GM18498 (cell line): ENCODE results near the gene OBSCN.

ENCODE experiments used
- ATAC-seq: cut with Tn5 transposase; IDR thresholded peaks from one replicate; pipeline ENCODE4 v1.9.1; 2021; ENCODE audit warnings: mild to moderate bottlenecking, moderate library complexity; ENCODE audit not compliant: unreplicated experiment

The OBSCN gene

GRCh38 chr1:228408869-228409805 lies 201.3 kb downstream of the OBSCN start:
- no peak for ATAC-seq

DNA sequence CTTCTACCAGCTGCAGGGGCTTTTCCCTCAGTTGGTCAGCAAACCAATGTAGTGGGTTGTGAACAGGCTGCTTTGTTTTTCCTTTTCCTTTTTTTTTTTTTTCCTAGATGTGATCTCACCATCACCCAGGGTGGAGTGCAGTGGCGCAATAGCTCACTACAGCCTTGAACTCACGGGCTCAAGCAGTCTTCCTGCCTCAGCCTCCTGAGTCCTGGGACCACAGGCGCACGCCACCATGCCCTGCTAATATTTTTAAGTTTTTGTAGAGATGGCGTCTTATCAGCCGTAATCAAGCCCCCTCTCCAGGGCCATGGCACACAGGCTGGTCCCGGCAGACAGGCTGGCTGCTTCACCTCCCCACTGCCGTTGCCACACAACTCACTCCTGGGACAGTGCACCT lies 202.2 kb downstream of the OBSCN start:
- ATAC-seq = no peak

- ATAC-seq = no peak
These were observed 202.8 kb downstream of the OBSCN start for GRCh38 chr1:228410671-228411070.

GRCh38 chr1:228411121-228411520 lies 203.3 kb downstream of the OBSCN start:
- ATAC-seq = no peak

DNA sequence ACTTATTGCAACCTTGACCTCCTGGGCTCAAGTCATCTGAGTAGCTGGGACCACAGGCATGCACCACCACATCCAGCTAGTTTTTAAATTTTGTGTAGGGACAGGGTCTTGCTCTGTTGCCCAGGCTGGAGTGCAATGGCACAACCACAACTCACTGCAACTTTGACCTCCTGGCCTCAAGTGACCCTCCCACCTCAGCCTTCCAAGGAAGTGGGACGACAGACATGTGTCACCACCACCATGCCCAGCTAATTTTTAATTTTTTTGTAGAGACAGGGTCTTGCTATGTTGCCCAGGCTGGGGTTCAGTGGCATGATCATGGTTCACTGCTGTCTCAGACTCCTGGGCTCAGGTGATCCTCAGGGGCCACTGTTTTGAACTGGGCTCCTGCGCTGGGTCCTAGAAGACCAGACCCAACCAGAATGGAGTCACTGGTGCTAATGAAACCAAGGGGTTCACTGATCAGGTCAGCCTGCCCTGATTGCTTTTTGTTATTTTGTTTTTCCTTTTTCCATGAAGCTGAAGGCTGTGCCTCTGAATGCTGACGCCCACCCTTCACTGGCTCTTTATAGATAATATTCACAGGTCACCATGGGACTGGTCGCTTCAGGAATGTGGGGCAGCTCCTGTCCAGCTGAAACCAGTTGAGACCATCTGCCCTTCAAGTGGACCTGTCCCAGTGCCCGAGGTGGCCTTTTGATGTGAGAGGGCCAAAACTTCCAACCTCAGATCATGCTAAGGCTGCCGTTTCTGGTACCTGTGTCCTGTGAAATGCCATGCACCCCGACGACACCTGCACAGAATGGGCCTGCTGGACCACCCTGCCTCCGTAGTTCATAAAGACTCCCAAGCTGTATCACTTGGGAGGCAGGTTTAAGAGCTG lies 203.9 kb downstream of the OBSCN start:
- no peak for ATAC-seq

GRCh38 chr1:228413241-228414010 lies 205.6 kb downstream of the OBSCN start:
- no peak for ATAC-seq

DNA sequence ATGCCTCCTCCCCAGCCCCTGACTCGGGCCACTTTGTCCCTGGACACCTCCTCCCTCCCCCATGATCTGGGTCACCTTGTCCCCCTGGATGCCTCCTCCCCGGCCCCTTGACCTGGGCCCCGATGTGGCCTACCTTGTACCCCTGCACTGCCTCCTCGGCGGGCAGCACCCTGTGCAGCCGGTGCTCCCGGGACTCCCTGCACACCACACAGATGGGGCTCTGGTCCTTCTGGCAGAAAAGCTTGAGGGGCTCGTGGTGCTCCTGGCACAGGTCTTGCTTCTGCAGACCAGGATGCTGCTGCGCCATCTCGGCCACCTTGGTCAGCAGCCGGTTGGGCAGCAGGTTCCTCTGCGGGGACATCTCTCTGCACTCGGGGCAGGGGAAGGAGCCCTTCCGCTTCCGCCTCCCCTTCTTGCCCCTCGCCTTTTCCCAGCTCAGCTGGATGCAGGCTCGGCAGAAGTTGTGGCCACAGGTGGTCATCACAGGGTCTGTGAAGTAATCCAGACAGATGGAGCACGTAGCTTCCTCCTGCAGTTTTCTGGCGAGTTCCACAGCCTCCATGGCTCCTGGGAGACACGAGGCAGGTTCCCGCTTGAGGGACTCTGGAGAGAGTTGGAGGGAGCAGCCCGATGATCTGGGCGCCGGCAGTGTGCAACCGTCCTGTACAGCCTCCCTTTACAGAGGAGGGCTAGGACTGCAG lies 206.8 kb downstream of the OBSCN start:
- ATAC-seq = no peak

- ATAC-seq = no peak
These were observed 207.4 kb downstream of the OBSCN start for GRCh38 chr1:228415221-228415620.

DNA sequence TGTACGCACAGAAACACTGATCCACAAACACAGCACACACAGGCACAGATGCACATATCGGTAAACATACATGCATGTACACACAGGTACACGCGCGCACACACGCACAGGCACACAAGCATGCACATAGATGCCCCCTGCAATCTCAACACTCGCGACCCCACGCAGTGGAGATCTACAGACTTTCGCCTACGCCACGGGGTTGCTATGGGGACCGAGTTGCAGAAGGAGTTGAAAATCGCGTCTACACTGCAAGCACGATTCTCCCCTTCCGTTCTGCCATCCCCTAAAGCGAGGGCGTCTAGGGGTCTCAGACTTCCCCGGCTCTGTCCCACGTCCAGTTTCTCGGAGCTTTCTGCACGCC lies 208.0 kb downstream of the OBSCN start:
- no peak for ATAC-seq

- no peak for ATAC-seq
These were observed 208.5 kb downstream of the OBSCN start, which contains the start of gene TRIM17 for GRCh38 chr1:228416217-228416933. TSS of gene TRIM17 (minus strand) at chr1:228416861. CDS start at chr1:228415072, 1,789 bp downstream.

DNA sequence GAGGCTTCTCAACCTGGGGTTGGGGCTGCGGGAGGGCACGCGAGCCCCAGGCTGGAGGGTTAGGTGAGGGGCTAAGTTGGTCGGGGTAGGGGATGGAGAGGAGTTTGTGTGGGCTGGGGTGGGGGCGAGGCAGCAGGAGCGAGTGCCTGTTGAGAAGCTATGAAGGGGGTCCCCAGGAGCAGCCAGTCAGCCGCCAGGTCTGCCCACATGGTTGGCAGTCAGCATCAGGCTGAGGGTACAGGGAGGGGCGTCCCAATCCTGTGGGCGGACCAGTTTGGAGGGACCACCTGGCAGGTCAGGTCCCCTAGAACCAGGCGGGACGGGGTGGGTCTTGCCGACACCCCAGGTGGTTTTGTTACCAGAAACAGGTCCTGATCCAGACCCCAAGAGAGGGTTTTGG lies 209.2 kb downstream of the OBSCN start:
- no peak for ATAC-seq

- ATAC-seq = no peak
These were observed 209.8 kb downstream of the OBSCN start for GRCh38 chr1:228417483-228418203.

DNA sequence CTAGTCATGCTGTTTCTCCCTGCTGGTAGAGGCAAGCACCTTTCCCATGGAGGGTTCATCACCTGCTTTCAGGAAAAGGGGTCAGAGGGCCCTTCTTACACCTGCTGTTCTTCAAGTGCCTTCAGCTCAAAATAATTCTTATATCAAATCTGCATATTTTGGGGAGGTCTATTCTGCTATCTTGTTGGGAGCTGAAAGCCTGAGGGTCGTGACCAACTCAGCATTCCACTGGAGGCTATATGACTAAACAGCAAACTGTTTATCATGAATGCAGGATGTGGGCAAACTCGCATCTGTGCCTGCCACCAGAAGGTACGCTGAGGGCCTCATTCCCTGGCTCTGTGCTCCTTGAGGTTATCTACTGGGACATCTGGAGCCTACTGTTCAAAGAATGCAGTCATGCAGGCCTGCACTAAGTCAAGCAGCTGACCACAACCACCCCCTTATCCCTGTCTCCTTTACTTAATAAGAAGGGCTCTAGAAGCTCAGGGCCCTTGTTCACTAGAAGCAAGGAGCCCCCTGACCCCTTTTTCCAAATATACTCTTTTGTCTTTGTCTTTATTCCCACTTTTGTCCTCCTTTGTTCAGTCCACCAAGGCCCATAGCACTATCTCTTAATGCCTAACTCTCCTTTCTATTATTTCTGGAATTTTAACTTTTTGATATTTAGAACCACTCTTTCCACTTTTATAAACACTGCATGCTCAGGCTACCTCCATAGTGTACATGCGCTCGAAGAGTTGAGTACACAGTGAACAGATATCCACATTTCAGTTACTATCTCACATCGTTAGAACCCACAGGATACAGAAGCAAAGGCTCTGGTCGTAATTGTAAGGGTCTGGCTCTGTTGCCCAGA lies 213.4 kb downstream of the OBSCN start:
- ATAC-seq = no peak

GRCh38 chr1:228423404-228424053 lies 215.7 kb downstream of the OBSCN start:
- ATAC-seq = no peak

- no peak for ATAC-seq
These were observed 217.1 kb downstream of the OBSCN start for GRCh38 chr1:228424685-228425660.

- ATAC-seq = no peak
These were observed 218.8 kb downstream of the OBSCN start for GRCh38 chr1:228426518-228427175.
